MM.1S (cell line): ENCODE data around the gene SDK1.

Experiments
- EZH2 ChIP-seq: fragments of 300-600 bp; sonication (generic); optimal IDR thresholded peaks from 2 replicates; pipeline ENCODE3; 2017; ENCODE audit warnings: low read depth, mild to moderate bottlenecking, antibody characterized with exemption, low read length, mixed read lengths
- TF ChIP-seq, protein P1 (sequence below): fragments of 300-600 bp; sonication (generic); IDR thresholded peaks from 2 replicates; pipeline ENCODE4 v1.5.1; 2016; ENCODE audit warnings: antibody characterized with exemption, low read length, mixed read lengths

DNA sequence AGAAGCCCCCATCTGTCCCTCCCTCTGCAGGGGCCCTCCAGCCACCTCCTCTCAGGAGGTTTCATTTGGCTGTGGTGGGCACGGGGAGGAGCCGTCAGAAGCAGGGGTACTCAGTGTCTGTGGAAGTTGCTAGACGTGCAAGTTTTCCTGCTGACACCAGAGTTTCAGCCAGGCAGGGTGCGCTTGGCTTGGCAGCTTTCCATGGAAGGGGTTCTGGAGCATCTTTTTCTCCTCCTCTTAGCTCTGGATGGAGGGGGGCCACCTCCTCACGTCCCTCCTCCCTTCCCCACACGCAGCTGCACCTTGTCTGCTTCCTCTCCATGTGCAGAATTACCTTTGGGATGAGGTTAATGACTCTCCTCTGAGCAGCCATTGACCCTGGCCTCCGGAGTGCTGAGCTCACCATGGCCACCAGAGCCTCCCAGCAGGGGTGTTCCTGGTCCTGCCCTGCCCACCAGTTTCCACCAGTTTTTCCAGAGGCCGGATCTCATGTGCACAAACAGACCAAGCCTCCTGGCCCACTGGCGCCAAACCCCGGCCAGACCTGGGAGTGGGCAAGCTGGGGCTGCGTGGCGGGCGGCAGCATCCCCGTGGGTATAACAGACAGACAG lies 801.3 kb downstream of the SDK1 start:
- TF ChIP-seq, protein P1, sequence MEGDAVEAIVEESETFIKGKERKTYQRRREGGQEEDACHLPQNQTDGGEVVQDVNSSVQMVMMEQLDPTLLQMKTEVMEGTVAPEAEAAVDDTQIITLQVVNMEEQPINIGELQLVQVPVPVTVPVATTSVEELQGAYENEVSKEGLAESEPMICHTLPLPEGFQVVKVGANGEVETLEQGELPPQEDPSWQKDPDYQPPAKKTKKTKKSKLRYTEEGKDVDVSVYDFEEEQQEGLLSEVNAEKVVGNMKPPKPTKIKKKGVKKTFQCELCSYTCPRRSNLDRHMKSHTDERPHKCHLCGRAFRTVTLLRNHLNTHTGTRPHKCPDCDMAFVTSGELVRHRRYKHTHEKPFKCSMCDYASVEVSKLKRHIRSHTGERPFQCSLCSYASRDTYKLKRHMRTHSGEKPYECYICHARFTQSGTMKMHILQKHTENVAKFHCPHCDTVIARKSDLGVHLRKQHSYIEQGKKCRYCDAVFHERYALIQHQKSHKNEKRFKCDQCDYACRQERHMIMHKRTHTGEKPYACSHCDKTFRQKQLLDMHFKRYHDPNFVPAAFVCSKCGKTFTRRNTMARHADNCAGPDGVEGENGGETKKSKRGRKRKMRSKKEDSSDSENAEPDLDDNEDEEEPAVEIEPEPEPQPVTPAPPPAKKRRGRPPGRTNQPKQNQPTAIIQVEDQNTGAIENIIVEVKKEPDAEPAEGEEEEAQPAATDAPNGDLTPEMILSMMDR: no peak
- no peak for TF ChIP-seq EZH2
